Thymus (tissue), 11 donors: Measurements from ENCODE around the gene RTN4IP1. TPM values are rescaled to one million over a fixed set of nuclear protein-coding genes. Genes with fewer than 3 reads are reported as not detected.
"Not testable (repeated sequence)": the region's sequence is repeated elsewhere in the genome, so short reads cannot be mapped to it uniquely, and the experiment has no call there.

Experiments
- DNase-seq, 9 donors: peaks; one replicate each; pipeline ENCODE4 v3.0.0-alpha.2; 2013; ENCODE audit warnings: low spot score in 9 of 9, low read depth in 6 of 9, missing footprints in 1 of 9
- H3K27ac ChIP-seq, 2 donors: one replicate each; pipeline ENCODE4 v1.5.1; 2013; ENCODE audit warnings: control low read depth in 1 of 2, low read depth in 1 of 2, low read length in 1 of 2, mild to moderate bottlenecking in 1 of 2, moderate library complexity in 1 of 2
- H3K27me3 ChIP-seq, 2 donors: one replicate each; pipeline ENCODE4 v1.5.1; 2013; ENCODE audit warnings: low read length in 1 of 2; ENCODE audit not compliant: control insufficient read depth in 2 of 2, insufficient read depth in 1 of 2
- H3K36me3 ChIP-seq, 2 donors: one replicate each; pipeline ENCODE4 v1.5.1; 2013; ENCODE audit warnings: low read length in 1 of 2, mild to moderate bottlenecking in 1 of 2, moderate library complexity in 1 of 2; ENCODE audit not compliant: control insufficient read depth in 2 of 2, insufficient read depth in 2 of 2
- H3K4me1 ChIP-seq, 2 donors: one replicate each; pipeline ENCODE4 v1.5.1; 2013; ENCODE audit warnings: low read length in 2 of 2; ENCODE audit not compliant: control insufficient read depth in 2 of 2, insufficient read depth in 2 of 2
- H3K4me3 ChIP-seq, 2 donors: one replicate each; pipeline ENCODE4 v1.5.1; 2013; ENCODE audit warnings: low read length in 2 of 2, control low read depth in 1 of 2, mild to moderate bottlenecking in 1 of 2
- H3K9me3 ChIP-seq, 2 donors: one replicate each; pipeline ENCODE4 v1.5.1; 2013; ENCODE audit warnings: low read length in 1 of 2, mild to moderate bottlenecking in 1 of 2; ENCODE audit not compliant: control insufficient read depth in 2 of 2, insufficient read depth in 1 of 2
- WGBS: extraction: QIAGEN DNeasy Blood & Tissue Kit; methylation state at CpG from one replicate; pipeline ENCODE4 v1.1.7; 2013; 5-methylcytosine and 5-hydroxymethylcytosine counted together
- polyA plus RNA-seq: library from polyadenylated mRNA; stranded (reverse); fragments of 200-250 nt; gene quantifications from one replicate; pipeline ENCODE4 v1.2.3, GENCODE V29; 2013
- total RNA-seq: library from RNA; stranded (reverse); fragments of 120-200 nt; gene quantifications from one replicate; pipeline ENCODE4 v1.2.4, GENCODE V29; 2013
- donor health status: healthy.

Gene RTN4IP1
- total and polyA plus RNA-seq, 2 donors, result 5.4 to 6.4 TPM

- no peaks in the 10 kb centered on the region for H3K4me1 ChIP-seq
- H3K9me3 ChIP-seq, result no peaks in the 10 kb centered on the region
- no peak overlapping the region for H3K4me3 ChIP-seq
- H3K27ac ChIP-seq, result no peak overlapping the region
- no peaks in the 10 kb centered on the region for H3K27me3 ChIP-seq
- WGBS, result 97% methylated on average over 2 of the region's 2 CpGs
- H3K36me3 ChIP-seq, result no peaks in the 10 kb centered on the region
- no peak for DNase-seq
Measured at GRCh38 chr6:106611030-106611429, 18.3 kb downstream of the RTN4IP1 start.

- peak in 2 of 9 donors; percentile 8 to 13 for DNase-seq
- Histone ChIP-seq H3K4me1 (no peaks in the 10 kb centered on the region), H3K27ac (no peak overlapping the region), H3K9me3 (no peaks in the 10 kb centered on the region), H3K36me3 (no peaks in the 10 kb centered on the region), H3K4me3 (no peak overlapping the region), H3K27me3 (no peaks in the 10 kb centered on the region)
- WGBS, result 90% methylated on average over 6 of the region's 6 CpGs
Measured at GRCh38 chr6:106609699-106610098, 19.6 kb downstream of the RTN4IP1 start.

GRCh38 chr6:106608080-106608668, 21.1 kb downstream of the RTN4IP1 start:
- H3K4me3 ChIP-seq, result no peak overlapping the region
- H3K4me1 ChIP-seq, result no peaks in the 10 kb centered on the region
- no peaks in the 10 kb centered on the region for H3K36me3 ChIP-seq
- 19% methylated on average over 2 of the region's 2 CpGs for WGBS
- H3K27me3 ChIP-seq, result no peaks in the 10 kb centered on the region
- H3K9me3 ChIP-seq, result no peaks in the 10 kb centered on the region
- DNase-seq, result peak; percentile 9 to 70 (median 29)
- no peak overlapping the region for H3K27ac ChIP-seq

- Histone ChIP-seq H3K27ac (no peak overlapping the region), H3K27me3 (no peaks in the 10 kb centered on the region), H3K36me3 (no peaks in the 10 kb centered on the region), H3K4me1 (no peaks in the 10 kb centered on the region), H3K9me3 (no peaks in the 10 kb centered on the region), H3K4me3 (no peak overlapping the region)
- 98% methylated on average over 2 of the region's 2 CpGs for WGBS
- DNase-seq, result no peak
Measured at GRCh38 chr6:106600329-106600728, 29.0 kb downstream of the RTN4IP1 start.

- WGBS, result 85% methylated on average over 2 of the region's 2 CpGs
- DNase-seq, result no peak
Measured at GRCh38 chr6:106599440-106599839, 29.9 kb downstream of the RTN4IP1 start.

GRCh38 chr6:106591111-106591825, 38.0 kb downstream of the RTN4IP1 start:
- no peak overlapping the region for H3K4me3 ChIP-seq
- no peaks in the 10 kb centered on the region for H3K27me3 ChIP-seq
- H3K36me3 ChIP-seq, result peaks cover 0 to 13% of the 10 kb centered on the region in 2 donors
- WGBS, result 98% methylated on average over 3 of the region's 3 CpGs
- H3K27ac ChIP-seq, result no peak overlapping the region
- no peaks in the 10 kb centered on the region for H3K9me3 ChIP-seq
- H3K4me1 ChIP-seq, result no peaks in the 10 kb centered on the region
- DNase-seq, result no peak

More at GRCh38 chr6:106599440-106599839, 29.9 kb downstream of the RTN4IP1 start:
- Histone ChIP-seq H3K9me3 (no peaks in the 10 kb centered on the region), H3K4me1 (no peaks in the 10 kb centered on the region), H3K4me3 (no peak overlapping the region), H3K27me3 (no peaks in the 10 kb centered on the region), H3K36me3 (no peaks in the 10 kb centered on the region), H3K27ac (no peak overlapping the region)

GRCh38 chr6:106588937-106589336, 40.4 kb downstream of the RTN4IP1 start:
- H3K27ac ChIP-seq, DNase-seq, H3K9me3 ChIP-seq, H3K27me3 ChIP-seq, H3K4me1 ChIP-seq, H3K4me3 ChIP-seq: not testable (repeated sequence)
- peaks cover 0 to 19% of the 10 kb centered on the region in 2 donors for H3K36me3 ChIP-seq
- 87% methylated on average over 4 of the region's 5 CpGs for WGBS

- no peak overlapping the region for H3K4me3 ChIP-seq
- H3K36me3 ChIP-seq, result peaks cover 0 to 28% of the 10 kb centered on the region in 2 donors
- DNase-seq, result no peak
- 99% methylated on average over 4 of the region's 4 CpGs for WGBS
- no peaks in the 10 kb centered on the region for H3K9me3 ChIP-seq
- no peak overlapping the region for H3K27ac ChIP-seq
- no peaks in the 10 kb centered on the region for H3K4me1 ChIP-seq
- H3K27me3 ChIP-seq, result no peaks in the 10 kb centered on the region
Measured at GRCh38 chr6:106586815-106587415, 42.4 kb downstream of the RTN4IP1 start.

- Histone ChIP-seq H3K36me3 (peaks cover 0 to 17% of the 10 kb centered on the region in 2 donors), H3K4me1 (no peaks in the 10 kb centered on the region), H3K27ac (no peak overlapping the region), H3K27me3 (no peaks in the 10 kb centered on the region), H3K4me3 (no peak overlapping the region), H3K9me3 (no peaks in the 10 kb centered on the region)
- no peak for DNase-seq
- 98% methylated on average over 1 of the region's 1 CpG for WGBS
Measured at GRCh38 chr6:106581468-106581867, 47.8 kb downstream of the RTN4IP1 start.
